Activated naive CD4-positive, alpha-beta T cell (primary cell): ENCODE results near the gene MUL1.
"Not testable (repeated sequence)": the region's sequence is repeated elsewhere in the genome, so short reads cannot be mapped to it uniquely, and the experiment has no call there.

Experiments
- DNase-seq, 4 experiments: peaks; one replicate each; lab custom pipeline; 2025; lab: John Stamatoyannopoulos, UW

Gene MUL1, protein sequence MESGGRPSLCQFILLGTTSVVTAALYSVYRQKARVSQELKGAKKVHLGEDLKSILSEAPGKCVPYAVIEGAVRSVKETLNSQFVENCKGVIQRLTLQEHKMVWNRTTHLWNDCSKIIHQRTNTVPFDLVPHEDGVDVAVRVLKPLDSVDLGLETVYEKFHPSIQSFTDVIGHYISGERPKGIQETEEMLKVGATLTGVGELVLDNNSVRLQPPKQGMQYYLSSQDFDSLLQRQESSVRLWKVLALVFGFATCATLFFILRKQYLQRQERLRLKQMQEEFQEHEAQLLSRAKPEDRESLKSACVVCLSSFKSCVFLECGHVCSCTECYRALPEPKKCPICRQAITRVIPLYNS

DNA sequence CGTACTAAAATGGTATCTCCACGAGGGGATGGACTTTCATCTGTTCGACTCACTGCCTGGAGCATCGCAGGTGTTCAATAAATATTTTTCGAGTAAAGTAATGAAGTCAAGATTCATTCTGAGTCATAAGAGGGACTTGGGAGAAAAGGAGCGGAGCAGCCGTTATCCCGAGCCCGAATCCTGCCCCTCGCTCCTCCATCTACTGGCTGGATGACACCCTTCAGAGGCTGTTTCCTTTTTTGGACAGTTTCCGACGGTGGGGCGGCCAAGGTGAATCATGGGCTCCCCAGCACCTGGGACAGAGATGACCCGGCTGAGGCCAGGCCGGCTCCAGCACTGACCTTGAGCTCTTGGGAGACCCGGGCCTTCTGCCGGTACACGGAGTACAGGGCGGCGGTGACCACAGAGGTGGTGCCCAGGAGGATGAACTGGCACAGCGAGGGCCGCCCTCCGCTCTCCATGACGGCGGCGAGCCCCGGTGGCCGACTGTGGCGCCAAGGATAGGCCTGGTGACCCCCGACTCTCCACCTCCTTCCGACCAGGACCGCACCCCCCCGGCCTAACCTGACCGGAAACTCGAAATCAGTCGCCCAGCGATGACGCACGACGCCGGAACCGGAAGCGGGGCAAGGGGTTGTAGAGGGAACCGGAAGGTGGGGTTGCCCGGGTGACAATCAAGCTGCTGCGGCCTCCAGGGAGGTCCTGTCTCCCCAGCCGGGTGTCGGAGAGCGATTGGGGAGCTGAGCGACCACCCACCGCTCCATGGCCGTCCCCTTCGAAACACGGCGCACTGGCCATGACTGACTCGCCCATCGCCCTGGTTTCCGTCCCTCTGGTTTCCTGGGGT is at the start of gene MUL1:
Gene MUL1, minus strand, starts transcription at position 588 of the 847 bp plus-strand sequence. Its CDS starts 127 bp downstream, at position 461.
- peak; percentile 73 to 89 (median 85) for DNase-seq

DNA sequence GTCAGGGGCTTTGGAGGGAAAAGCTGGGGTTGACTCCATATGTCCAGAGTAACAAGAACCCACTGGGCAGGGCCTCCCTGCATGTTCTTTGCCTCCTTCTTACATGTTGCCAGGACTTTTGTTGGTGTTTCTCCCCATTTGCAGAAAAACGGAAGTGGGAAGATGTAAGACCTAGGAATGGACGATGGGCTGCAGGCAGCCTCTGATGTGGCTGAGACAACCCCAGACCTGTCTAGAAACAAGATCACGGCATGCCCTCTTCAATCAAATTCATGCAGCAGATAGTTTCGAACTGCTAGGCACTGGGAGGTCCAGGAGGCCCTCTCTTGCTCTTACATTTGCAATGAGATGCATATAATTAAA is 47.8 kb upstream of the MUL1 start:
- DNase-seq = no peak

DNA sequence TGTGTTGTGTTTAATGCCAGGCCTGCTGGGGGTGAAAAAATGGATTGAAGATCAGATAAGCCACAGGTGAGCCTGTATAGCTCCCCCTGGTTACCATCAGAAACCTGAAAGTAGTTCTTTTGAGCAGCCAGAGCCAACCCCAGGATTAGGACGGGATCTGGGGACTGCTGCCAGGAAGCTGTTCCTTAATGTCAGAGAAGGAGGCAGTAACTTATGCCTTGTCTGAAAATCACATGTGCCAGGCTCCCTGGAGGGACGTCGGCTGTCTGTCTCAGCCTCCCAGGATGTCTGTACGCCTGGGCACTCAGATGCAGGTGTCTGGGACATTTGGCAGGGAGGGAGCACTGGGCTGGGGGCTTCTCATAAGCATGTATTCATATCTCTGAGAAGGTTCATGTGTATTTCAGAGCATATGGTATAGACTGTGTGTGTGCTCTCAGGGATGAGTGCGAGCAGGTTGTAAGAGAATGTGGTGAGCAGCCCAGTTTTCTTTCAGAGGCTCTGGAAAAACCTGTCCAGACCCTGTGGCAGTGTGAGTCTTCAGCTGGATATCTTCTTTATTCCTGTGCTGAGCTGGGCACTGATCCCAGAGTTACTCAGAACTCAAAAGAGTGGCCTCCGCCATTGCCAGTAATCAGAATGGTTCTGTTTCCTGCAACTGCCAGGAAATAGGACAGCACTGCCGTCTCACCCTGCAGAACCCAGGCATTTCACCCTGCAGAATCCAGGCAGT is 47.2 kb upstream of the MUL1 start:
- DNase-seq = no peak

DNA sequence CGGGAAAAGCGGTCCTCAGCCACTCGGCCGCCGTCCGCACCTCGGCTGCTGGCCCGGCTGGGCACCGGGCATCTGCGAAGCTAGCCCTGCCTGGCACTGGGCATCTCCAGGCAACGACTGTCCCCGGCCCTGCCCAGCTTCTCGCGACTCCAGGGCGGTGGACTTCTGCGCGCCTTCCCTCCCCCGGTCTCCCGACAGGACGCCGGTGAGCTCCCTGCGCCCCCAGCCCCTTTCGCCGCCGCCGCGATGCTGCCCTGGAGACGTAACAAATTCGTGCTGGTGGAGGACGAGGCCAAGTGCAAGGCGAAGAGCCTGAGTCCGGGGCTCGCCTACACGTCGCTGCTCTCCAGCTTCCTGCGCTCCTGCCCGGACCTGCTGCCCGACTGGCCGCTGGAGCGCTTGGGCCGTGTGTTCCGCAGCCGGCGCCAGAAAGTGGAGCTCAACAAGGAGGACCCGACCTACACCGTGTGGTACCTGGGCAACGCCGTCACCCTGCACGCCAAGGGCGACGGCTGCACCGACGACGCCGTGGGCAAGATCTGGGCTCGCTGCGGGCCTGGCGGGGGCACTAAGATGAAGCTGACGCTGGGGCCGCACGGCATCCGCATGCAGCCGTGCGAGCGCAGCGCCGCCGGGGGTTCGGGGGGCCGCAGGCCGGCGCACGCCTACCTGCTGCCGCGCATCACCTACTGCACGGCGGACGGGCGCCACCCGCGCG is 44.9 kb upstream of the MUL1 start:
- DNase-seq = no peak

DNA sequence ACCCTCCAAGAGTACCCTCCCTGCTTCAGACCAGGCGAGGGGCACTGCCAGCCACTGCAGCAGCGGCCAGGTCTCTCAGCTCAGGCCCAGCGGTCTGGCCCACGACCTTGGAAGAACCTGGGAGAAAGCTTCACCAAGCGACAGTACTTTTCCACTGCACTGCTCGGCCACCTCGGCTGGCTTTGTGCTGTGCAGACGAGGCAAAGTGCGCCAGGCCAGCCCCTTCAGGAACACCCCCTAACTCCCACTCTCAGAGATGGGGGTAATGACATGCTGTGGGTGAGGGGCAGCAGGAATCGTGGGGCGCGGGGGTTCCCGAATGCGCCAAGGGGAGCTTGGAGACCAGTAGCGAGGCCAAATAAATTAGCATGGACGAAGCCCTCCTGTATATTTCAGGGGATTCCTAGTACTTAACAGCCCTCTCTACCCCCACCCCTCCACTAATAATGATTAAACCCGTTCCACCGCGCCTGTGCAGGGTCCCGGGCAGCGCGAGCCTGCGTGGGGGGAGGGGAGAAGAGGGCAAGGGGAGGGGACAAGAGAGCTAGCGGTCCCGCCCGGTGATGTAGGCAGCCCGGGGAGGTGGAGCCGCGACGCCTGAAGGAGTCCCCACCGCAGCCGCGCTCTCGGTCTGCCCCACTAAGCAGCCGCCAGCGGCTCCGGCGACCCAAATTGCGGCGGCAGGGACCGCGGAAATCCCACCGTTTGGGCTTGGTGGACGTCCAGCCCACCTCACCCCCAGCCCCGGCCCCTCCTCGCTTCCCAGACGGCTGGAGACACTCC is 44.2 kb upstream of the MUL1 start, which contains the start of gene FAM43B:
Gene FAM43B, plus strand, starts transcription at position 629 of the 783 bp plus-strand sequence. CDS start 401 bp downstream, outside the sequence.
- DNase-seq = no peak

DNA sequence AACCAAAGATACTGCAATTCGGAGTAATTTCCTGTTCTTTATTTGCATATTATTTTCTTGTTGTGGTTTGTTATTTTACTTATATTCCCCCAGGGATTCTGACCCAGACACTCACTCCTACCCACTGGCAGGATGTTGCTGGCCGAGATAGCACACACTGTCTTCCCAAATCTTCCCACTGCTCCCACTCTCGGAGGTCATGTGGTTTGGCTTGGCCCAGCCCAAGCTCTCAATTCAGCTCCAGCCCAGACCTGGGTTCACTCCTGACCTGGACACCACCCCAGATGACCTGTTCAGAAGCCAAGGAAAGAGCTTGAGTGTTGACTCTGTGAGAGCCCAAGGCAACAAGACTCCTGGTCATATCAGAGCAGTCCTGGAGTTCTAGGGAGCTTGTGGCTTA is 43.2 kb upstream of the MUL1 start:
- no peak for DNase-seq

DNA sequence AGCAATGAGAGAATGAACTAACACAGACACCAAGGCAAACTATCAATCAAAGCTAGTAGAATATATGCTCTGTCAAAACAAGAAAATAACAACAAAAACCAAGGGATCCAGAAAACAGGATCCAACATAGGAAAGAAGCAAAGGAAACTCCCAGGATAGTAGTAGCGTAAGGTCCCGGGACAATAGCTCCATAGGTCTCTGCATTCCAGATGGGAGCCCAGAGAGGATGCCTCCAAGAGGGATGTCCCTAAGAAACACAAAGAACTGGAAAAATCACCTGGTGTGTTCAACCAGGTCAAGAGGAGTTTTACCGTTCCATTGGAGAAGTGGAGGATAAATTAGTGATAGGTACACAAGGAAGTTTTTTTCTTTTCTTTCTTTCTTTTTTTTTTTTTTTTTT is 38.7 kb upstream of the MUL1 start:
- no peak for DNase-seq

DNA sequence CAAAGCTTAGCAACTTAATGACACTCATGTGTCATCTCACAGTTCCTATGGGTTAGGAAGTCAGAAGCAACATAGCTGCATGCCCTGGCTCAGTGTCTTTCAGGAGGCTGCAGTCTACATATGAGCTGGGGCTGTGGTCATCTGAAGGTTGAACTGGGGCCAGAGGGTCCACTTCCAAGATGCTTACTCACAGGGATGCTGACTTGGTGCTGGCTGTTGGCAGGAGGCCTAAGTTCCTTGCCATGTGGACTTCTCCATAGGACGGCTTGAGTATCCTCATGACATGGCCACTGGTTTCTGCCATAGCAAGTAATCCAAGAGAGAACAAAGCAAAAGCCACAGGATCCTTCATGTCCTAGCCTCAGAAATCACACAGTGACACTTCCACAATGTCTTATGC is 32.3 kb upstream of the MUL1 start:
- no peak for DNase-seq

DNA sequence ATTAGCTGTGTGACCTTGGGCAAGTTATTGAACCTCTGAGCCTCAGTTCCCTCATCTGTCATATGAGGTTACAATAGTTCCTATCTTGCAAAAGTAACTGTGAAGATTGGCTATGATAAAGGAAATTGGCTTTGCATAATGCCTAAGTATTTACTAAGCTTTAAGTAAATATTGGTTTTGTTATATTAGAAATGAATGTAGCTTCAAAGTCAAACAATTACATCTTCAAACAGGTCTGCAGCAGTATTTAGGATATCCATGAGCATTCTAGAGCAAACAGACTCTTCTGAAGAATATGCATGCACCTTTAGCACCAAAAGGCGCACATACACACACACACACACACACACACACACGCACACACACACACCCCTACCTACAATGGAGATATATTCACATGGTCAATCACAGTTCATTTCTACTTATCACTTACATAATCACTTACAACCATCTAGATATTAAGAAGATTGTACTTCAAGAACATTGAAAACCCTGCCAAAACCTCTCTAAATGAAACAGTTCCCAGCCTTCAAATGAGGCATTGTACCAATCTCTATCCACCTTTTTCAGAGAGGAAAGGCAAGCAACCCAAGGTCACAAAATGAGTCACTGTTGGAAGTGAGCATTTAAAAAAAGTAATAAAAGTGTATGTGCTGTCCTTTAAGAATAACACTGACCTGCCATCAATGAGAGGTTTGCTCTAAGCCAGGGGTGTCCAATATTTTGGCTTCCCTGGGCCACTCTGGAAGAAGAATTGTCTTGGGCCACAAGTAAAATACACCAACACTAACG is 31.0 kb upstream of the MUL1 start:
- DNase-seq = no peak

DNA sequence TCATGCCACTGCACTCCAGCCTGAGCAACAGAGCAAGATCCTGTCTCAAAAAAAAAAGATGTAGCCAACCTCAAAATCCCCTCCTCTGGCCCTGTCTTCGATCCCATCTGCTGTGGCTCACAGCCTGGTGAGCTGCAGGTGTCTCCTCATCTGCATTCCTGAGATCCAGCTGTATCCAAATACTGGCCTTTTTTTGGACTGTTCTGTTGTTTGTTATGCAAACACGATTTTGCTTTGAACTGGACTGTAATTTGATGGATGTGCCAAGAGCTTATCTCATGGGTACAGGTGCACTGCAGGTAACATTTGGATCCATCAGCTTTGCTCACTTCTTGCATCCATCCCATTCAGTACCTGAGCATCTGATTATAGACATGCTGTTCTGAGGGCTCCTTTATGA is 30.3 kb upstream of the MUL1 start:
- DNase-seq = no peak

DNA sequence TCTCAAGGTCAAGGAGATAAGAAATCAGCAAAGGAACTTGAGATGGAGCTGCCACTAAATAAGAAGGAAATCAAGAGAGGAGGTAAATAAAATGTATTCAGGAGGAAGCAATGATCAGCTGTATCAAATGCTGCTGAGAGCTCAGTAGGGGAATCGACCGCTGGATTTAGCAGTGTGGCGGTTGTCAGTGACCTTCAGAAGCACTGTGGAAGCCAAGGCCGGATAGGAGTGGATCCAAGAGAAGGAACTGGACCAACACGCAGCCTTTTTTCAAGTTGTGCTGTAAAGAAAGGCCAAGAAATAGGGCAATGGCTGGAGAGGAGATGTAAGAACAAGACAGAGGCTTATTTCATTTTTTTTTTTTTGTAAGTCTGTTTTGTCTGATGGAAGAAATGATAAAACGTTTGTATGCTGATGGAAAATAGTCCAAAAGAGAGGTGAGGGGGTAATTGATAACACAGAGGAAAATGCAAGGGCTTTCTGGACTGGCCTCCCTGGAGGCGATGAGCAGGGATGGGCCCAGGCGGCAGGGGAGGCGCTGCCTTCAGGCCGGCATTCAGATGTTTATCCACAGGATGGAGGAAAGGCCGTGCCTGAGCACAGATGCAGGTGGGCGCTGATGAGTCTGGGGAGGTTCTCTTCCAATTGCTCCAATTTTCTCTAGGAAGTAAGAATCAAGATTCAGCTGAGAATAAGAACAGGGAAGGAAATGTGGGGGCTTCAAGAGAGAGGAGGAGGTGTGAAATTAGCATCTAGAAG is 26.9 kb upstream of the MUL1 start:
- no peak for DNase-seq

DNA sequence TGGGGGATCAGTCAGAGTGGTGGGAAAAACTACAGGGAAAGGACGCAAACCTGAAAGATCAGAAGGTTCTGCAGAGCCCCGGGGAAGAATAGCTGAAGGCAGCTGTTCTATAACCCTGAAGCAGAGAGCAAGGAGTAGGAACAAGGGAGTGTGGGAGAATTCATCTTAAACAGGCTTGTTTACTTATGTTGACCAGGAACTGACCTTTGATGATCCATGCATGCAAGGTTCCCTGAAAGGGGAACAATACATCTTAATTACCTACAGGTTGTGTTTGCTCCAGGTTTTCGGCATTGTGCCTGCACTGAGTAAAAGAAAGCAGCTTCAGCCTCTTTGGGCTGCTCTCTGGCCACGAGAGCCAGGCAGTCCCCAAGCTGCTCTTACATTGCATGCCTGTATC is 25.7 kb upstream of the MUL1 start:
- DNase-seq = no peak

DNA sequence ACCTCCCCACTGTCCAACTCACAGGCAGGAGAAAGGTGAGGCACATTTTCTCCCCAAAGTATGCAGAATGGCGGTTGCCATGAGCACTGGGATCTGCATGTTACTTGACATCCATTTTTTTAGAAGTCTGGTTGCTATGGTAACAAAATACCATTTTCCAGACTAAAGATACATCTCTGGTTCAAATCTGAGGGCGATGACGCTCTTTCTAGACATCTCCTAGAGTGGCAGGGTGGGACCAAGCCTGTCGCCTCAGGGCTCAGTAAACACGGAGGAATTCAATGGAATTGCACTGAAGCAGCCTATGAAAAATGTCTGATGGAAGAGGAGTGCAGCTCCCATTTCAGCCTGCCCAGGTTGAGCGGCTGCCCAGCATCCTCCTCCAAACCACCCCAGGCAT is 22.9 kb upstream of the MUL1 start:
- no peak for DNase-seq

DNA sequence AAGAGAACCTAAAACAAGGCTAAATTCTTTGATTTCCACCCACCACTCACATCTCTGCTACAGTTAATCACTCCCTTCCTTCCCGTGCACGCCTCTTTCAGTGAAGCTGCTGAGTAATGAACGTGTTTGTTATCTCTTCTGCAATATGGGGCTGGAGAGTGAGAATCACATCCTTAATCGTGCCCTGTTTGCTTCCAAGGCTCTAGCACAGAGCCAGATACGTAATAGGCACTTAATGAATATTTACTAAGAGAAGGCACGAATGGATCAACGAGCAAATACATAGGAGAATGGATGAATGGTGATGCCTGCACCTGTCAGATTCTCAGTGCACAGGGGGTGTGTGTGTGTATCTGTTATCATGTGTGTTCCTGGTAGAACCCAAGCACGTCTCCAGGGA is 22.4 kb upstream of the MUL1 start:
- DNase-seq = no peak

DNA sequence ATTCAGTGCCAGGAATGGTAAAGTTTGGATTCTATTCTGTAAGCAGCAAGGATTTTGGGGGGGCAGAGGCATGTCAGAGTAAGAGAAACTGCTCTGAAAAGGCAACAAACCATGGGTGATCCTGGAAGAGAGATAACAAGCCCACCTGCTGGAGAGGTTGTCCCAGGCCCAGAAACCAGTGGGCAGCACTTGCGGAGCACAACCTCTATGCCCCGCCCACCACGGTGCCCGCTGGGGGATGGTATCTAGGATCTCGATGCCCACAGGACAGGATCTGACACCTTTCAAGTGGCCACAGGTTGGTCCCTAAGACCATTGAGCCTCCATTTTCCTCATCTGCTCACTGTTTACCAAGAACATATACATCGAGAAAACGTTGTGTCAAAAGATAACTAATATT is 20.3 kb upstream of the MUL1 start:
- no peak for DNase-seq

DNA sequence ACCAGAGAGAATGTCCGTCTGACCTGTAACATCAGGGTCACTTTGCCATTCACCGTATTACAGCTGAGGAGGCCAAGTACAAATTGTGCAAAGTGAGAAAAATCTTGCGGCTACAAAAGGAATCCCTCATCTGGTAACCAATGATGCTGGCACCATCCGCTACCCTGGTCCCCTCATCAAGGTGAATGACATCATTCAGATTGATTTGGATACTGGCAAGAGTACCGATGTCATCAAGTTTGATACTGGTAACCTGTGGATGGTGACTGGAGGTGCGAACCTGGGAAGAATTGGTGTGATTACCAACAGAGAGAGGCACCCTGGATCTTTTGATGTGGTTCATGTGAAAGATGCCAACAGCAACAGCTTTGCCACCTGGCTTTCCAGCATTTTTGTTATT is 18.3 kb upstream of the MUL1 start:
- DNase-seq = no peak

DNA sequence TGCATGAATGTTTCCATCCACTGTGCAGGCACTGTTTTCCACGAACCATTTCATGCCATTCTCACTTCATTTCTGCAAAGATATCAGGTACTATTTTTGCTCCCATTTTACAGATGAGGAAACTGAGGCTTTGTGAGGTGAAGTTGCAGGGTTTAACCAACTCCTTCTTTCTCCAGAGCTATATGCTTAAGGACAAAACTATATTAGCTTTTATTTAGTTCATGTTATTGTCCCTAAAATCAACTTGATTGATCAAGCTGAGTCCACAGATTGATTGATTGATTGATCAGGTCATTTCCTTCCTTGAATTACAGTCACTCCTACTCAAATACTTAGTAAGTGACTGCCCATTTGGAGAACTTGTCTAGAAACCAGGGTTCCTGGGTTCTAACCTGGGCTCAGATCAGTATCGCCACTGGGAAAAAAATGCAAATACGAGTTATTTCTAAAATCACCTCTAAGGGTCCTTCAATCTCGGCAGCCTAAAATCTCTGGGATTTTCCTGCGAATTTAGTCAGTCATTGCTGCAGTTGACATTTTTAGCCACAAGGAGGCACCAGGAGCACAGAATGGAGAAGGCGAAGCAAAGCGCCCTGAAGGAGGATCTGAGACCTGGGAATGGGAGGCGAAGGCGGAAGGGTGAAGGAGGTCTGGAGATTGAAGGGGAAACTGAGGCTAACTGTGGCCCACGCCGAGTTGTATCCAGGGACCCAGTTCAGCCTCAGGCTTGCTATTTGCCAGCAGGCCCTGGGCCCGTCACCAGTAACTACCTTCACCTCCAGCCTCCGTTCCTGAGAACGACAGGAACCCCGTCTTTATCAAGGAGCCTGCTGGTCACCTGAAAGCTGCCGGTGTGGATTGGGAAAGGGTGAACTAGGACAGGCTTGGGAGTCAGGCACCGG is 14.3 kb upstream of the MUL1 start:
- peak in 3 of 4 experiments; percentile 14 to 32 (median 14) for DNase-seq

DNA sequence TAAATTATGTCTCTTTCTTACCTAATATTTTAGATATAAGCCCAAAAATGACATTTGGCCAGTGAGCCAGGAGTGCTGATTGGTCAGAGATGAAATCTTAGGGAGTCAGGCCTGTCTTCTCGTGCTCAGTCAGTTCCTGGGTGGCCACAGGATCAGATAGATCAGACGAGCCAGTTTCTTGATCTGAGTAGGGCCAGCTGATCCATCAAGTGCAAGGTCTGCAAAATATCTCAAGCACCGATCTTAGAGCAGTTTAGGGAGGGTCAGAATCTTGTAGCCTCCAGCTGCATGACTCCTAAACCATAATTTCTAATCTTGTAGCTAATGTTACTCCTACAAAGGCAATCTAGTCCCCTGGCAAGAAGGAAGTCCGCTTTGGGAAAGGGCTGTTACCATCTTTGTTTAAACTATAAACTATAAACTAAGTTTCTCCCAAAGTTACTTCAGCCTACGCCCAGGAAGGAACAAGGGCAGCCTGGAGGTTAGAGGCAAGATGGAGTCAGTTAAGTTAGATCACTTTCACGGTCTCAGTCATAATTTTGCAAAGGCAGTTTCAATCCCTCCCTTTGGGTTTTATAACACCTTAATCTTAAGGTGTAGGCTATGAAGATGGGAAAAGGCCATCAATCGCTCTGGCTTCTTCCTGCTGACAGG is 11.8 kb upstream of the MUL1 start:
- DNase-seq = not testable (repeated sequence)
